Pons (tissue), 1 donor: Measurements from ENCODE around the gene MICALL2.

Source experiments
- DNase-seq: peaks from one replicate; pipeline ENCODE4 v3.0.0-alpha.2; 2016; ENCODE audit warnings: low spot score

Gene MICALL2

DNA sequence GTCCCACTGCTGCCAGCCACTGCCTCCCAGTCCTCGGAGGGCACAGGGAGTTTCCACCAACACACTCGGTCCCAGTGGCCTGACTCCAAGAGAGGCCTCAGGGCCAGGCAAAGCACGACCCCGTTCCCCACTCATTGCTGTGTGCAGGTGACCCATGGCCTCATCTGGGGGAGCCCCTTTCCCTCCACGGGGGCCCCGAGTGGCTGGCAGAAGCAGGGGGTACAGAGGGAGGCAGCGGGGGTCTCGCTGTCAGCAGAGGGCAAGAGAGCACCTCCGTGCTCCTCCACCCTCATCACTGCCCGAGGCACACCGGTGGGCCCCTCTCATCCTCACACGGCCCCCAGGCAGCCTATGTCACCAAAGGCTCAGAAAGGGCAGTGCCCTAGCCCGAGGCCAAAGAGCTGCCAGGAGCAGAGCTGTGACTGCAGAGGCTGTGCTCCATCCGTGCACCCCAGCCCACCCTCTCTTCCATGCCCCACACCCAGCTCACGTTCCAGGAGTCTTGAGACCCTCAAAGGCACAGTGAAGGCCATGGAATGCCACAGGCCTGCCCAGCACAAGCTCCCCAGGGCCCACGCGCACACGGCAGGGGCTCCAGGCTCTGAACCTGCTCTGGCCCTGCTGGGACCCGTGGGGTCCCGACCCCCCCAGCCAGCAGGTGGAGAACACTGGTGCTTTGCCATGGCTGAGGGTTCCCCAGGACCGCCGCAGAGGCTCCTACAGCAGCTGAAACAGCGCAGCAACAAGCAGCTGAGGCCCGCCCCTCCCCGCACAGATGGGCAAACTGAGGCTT, 25.9 kb downstream of the MICALL2 start:
- no peak for DNase-seq

DNA sequence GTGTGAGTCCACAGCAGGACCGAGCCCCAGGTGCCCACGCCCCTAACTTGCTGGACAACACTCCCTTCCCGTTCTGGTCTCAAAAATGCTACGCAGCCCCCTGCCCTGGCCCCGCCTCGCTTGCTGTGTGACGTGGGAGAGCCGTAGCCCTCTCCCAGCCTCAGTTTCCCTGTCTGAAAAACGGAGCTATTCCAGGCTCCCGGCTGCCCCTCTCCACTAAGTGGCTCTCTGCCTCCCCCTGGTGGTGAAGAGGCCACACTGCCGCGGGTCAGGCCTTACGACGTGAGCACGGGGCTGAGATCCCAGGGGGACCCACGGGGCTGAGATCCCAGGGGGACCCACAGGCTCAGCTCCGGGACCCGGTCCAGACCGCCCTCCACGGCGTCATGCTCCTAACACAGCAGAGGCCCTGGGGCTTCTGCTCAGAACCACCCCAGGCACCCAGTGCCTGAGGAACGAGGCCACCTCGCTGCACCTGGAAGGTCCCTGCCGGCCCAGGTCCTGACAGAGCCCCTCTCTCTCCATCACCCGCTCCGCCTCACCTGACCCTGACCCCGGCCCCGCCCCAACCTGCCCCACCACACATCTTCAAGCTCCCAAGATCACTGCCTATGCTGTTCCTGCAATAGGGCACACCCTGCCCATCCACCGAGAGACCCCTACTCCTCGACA, 26.7 kb downstream of the MICALL2 start:
- DNase-seq: peak; percentile 31

DNA sequence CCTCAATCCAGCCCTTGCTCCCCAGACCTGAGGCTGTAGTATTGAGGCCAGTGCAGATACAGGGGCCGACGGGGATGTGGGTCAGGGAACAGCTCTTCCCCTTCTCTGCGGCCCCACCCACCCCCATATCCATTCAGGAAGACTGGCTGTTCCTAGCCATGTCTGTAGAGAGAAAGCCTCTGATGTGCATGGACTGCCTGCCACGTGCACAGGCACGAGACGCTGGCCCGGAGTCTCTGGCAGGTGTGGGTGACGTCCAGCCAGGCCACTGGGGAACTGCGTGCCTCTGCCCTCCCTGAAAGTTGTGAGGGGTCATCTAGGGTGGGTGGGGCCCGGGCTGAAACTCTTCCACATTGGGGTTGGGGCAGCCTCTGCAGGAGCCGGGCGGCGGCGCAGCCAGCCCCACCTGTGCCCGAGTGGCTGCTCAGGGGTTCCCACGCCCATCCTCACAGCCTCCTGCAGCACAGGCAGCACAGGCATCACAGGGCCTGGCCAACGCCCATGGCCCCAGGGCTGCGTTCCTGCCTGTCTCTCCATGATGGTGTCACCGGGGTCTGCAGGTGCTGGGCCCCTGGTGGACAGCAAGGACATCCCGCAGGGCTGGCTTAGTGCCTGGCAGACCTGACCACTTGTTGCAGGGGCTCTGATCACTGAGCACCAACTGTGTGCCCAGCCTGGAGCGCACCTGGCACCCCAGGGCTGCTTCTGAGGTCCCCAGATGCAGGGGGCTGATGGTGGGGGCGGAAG, 27.5 kb downstream of the MICALL2 start:
- DNase-seq: no peak

DNA sequence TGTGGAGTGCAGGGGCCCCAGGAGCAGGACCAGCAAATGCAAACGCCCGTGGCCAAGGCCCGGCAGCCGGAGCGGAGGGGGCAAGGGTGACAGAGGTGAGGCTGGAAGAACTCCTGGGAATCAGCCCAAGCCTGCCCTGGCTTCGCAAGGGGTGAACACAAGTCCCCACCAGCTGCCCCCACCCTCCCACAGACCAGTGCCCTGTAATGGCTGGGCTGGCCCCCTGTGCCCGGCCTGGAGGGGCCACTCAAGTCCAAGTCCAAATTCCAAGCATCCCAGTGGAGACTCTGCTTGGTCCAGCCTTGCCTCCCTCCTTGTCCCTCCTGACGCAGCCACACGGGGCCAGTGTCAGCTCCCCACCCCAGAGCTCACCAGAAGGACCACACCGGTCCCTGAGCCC, 28.0 kb downstream of the MICALL2 start:
- DNase-seq: no peak

DNA sequence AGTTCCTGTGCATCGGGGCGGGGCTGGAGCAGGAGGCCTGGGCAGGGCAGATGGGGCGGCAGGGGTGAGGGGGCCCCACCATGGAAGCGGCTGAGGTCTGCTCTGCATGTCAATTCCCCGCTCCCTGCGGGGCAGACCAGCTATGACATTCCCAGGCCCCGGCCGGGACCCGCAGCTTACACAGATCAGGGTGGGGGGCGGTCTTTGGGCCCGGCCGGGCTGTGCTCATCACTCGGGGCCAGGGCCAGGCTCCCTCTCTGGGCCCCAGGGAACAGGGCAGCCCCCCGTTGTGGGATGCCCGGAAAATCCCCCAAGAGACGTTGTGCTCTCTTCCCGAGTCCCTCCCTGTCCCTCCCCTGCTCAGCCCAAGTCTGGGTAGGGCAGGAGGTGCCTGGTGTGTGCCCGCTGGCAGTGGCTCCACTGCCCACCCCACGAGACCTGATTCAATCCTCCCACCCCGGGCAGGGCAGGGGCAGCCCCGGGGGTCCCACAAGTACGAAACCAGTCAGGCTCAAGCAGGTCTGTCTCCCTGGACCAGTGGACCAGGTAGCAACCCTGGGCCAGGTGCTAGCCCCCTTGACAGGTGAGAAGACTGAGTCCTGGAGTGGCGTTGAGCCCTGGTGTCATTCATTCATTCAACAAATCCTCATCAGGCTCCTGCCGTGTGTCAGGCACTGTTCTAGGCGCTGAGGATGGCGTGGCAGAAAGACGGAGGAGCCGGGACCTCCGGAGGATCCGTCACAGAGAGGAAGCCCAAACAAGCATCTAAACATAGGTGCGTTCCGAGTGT, 29.0 kb downstream of the MICALL2 start:
- DNase-seq: no peak

DNA sequence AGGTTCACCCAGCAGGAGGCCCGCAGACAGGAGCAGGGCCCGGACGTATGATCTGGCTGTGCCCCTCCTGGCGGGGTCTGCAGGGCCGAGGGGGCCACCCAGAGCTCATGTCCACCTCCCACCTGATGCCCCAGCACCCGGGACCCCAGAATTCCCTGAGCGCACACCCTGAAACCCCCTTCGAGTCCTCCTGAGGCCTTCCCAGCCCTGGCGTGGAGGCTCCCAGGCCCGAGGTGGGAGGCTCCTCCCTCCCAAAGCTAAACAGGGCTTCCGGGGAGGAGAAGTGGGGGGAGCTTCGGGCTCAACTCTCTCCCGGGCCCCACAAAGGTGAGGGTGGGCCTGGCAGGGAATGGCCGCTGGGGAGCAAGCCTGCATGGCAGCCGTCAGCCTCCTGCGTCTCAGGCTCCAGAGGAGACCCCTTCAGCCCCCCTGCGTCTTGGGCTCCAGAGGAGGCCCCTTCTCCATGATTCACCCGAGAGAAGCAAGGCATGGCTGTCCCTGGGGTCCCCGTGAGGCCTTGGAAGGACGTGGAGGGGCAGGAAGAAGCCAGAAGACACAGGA, 30.2 kb downstream of the MICALL2 start:
- DNase-seq: no peak

DNA sequence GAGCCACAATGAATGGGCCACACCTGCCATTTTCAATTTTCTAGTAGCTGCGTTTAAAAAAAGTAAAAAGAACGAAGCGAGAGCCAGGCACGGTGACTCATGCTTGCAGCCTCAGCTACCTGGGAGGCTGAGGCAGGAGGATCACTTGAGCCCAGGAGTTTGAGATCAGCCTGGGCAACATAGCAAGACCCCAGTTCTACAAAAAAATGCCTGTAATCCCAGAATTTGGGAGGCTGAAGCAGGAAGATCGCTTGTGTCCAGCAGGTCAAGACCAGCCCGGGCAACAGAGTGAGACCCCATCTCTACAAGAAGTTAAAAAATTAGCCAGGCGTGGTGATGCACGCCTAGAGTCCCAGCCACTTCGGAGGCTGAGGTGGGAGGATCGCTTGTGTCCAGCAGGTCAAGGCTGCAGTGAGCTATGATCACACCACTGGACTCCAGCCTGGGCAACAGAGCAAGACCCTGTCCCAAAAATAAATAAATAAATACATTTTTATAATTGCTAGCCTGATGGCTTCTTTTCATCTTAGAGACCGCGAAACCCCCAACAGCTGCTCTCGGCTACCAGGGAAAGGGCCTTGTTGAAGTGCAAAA, 32.1 kb downstream of the MICALL2 start:
- DNase-seq: no peak

DNA sequence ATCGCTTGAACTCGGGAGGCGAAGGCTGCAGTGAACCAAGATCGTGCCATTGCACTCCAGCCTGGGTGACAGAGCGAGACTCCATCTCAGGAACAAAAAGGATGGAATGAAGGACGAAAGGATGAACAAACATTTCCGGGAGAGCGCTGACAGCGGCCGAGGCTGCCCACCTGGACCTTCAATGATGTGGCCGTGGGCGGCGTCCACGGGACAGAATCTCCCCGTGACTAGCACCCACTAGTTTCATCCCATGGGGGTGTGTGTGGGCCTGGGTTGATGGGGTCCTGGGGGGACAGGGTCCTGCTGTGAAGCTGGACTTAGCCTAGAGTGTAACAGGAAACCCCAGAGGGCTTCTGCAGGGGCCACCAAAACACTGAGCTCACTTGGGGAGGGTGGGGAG, 32.8 kb downstream of the MICALL2 start:
- DNase-seq: no peak

DNA sequence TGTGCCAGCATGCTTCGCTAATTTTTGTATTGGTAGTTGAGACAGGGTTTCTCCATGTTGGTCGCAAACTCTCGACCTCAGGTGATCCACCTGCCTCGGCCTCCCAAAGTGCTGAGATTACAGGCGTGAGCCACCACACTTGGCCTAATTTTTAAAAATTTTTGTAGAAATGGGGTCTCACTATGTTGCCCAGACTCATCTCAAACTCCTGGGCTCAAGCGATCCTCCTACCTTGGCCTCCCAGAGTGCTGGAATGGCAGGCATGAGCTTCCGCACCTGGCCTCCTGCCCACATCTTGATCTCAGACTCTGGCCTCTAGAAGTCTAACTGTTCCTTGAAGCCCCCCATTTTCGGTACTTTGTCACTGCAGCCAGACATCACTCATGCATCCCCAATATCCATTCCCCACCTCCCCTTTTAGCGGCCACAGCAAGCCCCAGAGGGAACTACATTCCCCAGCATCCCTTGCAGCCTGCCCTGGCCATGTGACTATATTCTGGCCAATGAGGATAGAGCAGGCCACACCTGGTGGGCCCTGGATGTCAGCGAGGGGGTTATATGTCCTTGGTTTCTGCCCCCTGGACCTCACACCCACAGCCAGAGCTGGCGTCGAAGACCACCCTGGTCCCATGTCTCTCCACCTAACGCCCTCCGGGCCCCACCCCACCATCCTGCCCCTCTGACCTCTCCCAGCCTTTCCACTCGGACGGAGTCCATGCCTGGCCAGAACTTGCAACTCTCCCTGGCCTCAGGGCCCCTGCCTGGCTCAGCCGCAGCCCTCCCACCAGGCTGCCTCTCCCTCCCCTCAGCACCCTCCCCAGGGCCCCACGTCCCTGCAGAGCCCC, 33.8 kb downstream of the MICALL2 start:
- no peak for DNase-seq

DNA sequence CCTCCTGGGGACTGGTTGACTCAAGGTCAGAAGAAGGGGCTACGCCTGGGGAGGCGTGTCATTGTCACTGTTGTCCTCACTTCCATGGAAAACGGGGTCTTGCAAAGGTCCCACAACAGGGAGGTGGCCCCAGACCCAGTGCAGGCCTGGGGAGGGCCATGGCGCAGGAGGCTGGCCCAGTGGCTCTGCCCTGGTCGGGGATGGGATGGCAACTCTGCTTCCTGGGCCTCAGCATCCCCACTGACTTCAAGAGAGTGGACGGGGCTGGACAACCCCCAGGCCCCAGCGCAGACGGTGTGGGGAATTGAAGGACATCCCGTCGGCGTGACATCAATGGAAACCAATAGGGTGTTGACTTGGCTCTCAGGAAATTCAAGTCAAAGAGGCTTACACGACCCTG, 35.2 kb downstream of the MICALL2 start:
- no peak for DNase-seq

DNA sequence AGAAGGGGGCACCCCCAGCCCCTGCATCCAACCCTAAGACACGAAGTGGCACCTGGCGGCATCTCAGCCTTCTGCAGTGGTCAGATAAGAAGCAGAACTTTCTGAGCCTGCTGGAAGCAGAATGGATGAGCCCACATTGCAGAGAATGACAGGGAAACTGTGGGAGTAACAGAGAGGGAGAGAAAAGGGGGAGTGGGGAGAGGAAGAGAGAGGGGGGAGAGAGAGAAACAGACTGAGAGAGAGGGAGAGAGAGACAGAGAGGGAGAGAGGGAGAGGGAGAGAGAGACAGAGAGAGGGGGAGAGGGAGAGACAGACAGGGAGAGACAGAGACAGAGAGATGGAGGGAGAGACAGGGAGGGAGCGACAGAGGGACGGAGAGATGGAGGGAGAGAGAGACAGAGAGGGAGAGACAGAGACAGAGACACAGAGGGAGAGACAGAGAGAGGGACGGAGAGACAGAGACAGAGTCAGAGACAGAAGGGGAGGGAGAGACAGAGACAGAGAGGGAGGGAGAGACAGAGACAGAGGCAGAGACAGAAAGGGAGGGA, 35.9 kb downstream of the MICALL2 start:
- no peak for DNase-seq

DNA sequence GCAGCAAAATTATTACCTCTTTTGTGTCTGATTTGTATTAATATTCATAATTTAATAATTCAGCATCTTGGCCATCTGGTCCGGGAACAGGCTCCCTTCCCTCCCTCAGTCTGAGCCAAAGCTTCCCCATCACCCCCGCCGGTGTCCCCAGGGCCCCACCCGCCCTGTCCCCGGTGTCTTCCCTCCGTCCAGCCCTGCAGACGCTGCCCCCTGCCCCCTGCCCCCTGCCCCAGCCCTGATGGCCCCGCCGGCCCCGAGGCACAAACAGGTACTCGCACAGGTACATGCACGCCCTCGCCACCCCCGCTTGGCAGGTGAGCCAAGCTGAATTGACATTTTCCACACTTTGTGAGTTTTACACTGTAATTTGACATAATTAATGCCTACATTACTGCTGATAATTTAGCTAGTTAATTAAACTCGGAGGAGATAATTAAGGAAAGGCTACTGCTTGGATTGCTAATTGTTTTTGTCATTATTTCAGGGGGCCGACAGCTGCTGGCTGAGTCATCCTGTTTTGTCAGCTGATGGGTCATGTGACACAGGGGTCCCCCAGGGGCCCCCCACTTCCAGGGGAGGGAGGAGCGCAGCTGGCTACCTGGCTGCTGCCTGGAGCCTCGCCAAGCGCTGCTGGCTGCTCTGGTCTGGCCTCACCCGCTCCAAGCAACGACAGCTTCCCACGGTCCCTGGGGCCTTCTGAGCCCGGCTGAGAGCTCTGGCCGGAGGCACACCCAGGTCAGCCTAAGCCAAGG, 36.6 kb downstream of the MICALL2 start:
- no peak for DNase-seq

DNA sequence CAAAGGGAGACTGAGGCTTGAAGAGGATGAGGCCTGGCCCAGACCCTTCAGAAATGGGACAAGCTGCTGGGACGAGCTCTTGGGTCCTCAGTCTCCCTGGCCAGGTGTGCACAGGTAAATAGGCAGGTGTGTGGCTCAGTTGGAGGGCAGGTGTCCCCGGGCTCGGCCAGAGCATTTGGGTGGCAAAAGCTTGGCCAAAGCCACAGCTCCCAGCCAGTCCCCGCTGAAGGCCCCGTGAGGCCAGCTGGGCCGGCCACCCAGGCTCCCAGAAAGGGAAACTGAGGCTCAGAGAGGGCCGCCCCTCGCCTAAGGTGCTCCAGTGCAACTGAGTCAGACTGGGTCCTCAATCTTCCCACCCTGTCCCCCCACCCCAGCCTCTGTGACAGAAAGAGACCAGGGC, 37.3 kb downstream of the MICALL2 start:
- no peak for DNase-seq

DNA sequence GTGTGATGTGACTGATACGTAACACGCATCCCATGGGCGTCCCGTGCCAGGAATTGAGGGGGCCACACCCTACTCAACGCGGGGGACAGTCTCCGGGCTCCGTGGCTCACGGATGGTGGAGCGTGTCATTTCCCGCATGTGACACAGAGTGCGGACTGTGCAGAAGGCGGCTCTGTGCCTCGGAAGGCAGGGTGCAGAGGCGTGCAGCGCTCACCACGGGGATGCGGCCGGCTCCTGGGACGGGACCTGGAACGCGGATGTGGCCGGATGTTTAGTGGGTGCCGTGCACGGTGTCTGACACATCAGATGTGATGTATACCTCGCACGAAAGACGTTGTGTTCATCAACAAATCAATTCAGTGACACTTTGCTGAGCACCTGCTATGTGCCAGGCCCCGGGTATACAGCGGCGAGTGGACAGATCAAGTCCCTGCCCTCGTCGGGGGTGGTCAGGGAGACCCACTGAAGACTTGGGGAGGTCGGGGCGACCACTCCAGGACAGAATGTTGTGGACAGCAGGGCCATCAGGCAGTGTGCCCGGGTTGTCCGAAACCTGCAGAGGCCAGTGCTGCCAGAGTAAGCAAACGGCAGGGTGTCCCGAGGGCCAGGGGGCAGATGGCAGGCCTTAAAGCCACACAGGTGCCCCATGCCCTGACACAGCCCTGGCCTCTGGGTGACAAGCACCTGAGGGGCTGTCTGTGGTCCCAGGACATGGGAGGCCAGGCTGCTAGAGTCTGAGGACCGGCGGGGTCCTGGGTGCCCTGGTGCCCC, 38.1 kb downstream of the MICALL2 start:
- DNase-seq: no peak

DNA sequence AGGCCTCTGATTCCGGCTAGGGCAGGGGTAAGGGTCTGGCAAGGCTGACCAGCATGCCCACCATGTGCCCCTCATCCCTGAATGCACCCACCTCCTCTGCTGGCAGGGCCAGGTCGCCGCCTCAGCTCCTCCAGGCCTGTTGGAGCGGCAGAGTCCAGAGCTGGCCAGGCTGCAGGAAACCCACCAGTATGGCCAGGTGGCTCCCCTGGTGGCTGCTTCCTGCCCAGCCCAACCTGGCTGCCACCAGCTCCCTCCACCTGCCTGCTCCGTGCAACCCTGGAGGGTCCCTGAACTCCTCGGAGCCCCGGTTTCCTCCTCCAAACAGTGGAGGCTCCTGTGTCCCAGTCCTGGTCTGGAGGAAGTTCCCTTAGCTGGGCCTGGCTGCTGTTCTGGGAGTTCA, 39.6 kb downstream of the MICALL2 start:
- no peak for DNase-seq

DNA sequence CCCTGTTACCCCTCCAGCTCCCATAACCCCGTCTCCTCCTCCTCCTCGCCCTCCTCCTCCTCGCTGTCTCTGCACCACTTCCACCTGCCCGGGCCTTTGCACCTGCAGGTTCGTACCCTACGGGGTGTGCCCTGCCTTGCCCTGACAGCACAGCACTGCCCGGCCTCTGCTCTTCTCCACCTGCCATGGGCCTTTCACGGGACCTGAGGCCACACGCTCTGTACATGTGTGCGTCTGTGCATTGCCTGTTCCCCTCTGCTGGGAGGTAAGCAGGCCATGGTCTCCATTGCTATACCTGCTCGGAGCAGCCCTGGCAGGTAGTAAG, 40.0 kb downstream of the MICALL2 start:
- DNase-seq: no peak

DNA sequence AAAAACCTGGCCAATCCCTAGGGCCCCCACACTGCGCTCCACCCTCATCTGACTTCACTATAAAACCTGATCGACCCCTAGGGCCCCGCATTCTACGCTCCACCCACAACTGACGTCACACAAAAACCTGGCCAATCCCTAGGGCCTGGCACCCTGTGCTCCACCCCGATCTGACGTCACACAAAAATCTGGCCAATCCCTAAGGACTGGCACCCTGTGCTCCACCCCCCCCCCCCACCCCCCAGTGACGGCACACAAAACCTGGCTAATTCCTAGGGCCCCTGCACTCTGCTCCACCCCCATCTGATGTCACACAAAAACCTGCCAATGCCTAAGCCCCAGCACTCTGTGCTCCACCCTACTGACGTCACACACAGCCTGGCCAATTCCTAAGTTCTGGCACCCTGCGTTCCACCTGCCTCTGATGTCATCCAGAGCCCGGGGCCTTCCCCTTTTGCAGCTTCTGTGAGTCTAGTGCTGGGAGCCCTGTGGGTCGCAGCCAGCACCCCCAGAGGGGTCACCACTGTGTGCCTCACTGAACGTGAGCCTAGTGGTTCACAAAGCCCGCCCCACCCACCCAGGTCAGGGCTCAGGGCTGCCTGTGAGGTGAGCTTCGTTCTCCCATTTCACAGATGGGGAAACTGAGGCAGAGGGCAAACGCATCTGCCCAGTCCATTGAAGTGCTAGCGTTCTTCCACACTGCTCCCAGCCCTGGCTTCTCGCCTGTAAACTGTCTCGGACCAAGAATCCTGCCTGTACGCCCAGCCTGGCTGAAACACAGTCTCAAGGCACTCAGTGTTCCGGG, 40.6 kb downstream of the MICALL2 start:
- no peak for DNase-seq

DNA sequence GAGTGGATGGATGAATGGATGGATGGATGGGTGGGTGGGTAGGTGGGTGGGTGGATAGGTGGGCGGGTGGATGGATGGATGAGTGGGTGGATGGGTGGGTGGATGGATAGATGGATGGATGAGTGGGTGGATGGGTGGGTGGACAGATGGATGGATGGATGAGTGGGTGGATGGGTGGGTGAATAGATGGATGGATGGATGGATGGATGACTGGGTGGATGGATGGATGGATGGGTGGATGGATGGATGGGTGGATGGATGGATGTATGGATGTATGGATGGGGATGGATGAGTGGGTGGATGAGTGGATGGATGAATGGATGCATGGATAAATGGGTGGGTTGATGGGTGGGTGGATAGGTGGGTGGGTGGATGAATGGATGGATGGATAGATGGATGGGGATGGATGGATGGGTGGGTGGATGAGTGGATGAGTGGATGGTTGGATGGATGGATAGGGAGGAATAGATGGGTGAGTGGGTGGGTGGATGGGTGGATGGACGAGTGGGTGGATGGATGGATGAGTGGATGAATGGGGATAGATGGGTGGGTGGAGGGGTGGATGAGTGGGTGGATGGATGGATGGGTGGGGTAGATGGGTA, 43.8 kb downstream of the MICALL2 start:
- no peak for DNase-seq
